Stimulated activated naive CD8-positive, alpha-beta T cell treated with anti-CD3 and anti-CD28 coated beads, Interleukin-15, Interleukin-2, amounts not matched to agents 100 U/mL and 50 U/mL, for 24 hours (primary cell): ENCODE results near the gene KATNB1.
A peak's percentile ranks its signal among the peaks of the same experiment; 100 is the strongest.
"Not testable (repeated sequence)": the region's sequence is repeated elsewhere in the genome, so short reads cannot be mapped to it uniquely, and the experiment has no call there.

Source experiments
- ATAC-seq: fragments of 150-1000 bp; cut with Tn5 transposase; one replicate; pipeline ENCODE4 v1.10.0; 2021
- DNase-seq: peaks from one replicate; pipeline ENCODE4 v3.0.0; 2021

The KATNB1 gene

DNA sequence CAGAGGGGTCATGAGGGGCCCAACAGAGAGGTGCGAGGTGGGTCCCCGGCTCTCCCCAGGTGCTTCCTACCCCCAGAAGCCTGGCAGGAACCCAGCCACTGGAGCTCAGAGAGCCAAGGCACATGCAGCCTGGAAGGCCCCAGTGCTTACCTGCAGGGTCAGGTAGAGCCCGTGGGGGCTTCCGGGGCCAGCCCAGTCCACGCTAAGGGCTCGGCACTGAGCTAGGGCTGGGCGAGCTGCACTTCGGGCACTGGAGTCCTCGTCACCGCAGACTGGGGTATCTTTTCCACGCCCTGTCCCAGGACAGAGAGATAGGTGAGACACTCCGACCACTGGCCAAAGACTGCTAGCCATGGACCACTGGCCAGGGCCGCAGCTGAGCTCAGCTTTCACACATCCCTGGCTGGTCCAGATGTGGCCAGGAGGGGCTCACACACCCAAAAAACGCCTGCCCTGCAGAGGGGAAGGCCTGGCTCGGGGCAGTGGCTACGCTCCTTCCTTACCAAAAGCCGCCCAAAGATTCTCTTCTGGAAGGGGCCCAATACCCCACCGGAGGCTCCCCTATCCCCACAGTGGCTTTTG is 59.4 kb downstream of the KATNB1 start:
- DNase-seq (no peak), ATAC-seq (no peak)

DNA sequence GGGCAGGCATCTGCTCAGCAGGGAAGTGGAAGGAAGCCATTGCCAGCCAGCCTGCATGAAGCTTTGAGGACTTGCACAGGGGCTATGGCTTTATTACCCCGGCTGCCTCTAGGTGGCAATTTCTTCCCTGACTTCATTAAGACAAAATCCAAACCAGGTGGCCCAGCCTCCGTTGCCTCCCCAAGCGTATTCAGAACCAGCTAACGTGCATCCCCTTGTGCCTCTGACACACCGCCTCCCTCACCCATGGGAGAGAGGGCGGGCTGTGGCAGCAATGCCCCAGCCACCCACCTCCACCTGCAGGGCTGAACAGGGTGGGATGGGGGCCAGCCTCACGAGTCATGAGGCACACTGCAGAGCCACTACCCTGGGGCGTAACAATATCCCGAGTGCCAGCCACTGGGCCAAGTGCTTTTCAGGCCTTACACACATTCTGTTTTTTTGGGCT is 59.9 kb downstream of the KATNB1 start:
- peak; percentile 26 for ATAC-seq

DNA sequence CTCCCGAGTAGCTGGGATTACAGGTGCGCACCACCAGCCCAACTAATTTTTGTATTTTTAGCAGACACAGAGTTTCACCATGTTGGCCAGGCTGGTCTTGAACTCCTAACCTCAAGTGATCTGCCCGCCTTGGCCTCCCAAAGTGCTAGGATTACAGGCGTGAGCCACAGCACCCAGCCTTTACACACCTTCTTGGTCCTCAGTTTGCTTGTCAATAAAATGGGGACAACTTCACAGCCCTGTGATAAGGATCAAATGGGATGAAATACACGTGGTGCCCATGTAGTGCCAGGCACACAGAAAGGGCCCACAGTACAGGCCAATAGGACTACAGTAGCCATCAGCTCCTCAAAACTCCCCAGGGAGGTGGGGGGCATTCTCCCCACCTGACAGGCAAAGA is 60.4 kb downstream of the KATNB1 start:
- ATAC-seq, DNase-seq: not testable (repeated sequence)

More for the DNA sequence above, 59.9 kb downstream of the KATNB1 start:
- DNase-seq, result peak; percentile 24

DNA sequence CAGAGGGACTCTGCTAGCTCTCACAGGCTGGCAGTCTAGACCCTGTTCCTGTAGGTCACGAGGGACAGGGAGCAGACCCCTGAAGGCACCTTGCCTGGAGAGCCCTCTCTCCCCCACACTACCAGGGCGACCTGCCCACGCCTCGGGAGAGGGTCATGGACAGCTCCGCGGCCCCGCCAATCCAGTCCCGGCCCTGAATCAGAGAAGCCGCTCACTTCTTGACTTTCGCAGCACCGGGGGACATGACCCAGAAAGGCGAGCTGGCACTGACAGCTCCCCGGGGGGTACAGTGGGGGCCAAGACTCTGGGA is 61.6 kb downstream of the KATNB1 start:
- no peak for ATAC-seq
- no peak for DNase-seq

DNA sequence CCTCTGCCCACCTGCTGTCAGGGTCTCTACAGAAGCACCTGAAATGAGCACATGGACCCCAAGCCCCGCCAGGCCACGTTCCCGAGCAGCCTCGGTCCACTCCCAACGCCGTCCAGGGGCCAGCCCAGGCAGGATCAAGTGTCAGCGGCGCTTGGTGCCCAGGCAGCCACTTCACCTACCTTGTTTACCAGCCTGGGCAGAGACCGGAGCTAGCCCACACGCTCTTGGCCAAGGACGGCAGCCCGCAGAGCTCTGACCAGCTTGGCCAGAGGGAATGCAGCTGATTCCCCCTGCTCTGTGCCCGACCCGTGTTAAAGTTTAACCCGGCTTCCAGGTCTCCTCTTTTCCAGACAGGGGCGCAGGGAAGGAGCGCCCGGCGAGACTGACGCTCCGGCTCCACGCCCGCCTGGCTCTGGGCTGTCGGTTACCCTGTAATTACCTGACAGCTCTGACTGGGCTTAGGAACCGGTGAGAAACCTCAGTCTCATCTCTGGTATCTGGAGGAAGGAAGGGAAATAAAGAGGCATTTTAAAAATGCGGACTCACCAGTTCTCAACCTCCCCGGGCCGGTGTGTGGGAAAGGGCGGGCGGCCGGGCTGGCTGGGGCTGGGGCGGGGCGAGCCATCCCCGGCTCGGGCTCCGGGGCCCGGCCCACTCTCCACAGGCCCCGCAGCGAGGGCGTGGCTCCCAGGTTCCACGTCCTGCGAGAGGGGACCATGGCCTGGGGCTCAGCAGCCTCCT is 62.1 kb downstream of the KATNB1 start:
- DNase-seq, result no peak
- ATAC-seq, result no peak

GRCh38 chr16:57798267-57798810 is 62.8 kb downstream of the KATNB1 start:
- DNase-seq, result no peak
- no peak for ATAC-seq

DNA sequence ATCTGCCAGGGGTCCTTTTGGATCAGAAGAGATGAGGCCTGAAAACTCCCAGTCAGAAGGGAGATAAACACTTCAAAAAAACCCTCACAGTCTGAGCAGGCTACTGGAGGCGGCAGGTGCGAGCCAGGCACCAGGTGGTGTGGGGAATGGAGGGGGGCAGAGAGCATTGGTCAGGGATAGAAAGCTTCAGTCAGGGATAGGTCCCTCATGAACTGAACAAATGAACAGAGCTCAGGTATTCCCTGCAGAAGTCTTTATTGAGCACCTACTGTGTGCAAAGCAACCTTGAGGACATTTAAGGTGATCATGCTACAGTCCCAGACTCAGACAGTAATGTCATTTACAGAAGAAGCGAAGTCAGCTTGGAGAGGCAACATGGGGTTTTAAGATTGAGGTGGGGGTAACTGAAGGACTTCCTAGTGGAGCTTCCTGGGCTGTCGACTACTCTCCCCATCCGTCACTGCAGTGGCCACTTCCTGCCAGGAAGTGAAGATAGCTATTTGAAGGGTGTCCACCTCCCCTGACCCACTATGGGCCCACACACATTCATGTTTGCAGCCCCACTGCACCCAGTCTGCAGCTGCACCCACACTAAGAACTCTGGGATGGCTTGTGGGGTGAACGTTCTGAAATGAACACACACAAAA is 63.5 kb downstream of the KATNB1 start:
- no peak for DNase-seq
- ATAC-seq, result no peak

DNA sequence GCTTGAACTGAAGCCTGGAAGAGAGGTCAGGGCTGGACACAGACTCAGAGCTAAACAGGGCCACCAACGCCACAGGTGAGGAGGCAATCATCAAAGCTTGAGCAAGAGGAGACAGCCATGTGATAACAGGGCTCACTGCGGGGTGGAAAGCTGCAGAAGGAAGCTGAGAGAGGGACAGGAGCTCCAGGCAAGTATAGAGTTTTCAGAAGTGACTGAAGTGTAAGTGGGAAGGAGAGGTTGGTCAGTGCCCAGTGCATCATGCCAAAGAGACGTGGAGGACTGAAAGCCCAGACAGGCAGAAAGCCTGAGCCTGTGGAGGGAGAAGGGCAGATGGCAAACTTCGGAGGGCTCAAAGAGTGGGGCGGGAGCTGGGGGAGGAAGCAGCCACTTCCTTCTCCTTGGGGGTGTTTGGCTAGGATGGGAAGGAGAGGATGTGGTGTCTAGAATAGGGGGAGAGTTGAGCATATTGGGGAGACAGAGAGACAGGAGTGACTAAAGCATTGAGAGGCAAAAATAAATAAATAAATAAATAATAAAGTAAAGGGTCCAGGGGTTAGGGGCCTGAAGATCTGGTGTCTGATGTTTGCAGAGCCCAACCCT is 64.1 kb downstream of the KATNB1 start:
- DNase-seq (no peak), ATAC-seq (no peak)

GRCh38 chr16:57800200-57801097 is 64.9 kb downstream of the KATNB1 start:
- DNase-seq (no peak), ATAC-seq (no peak)

GRCh38 chr16:57801098-57801808 is 65.7 kb downstream of the KATNB1 start:
- no peak for DNase-seq
- ATAC-seq, result no peak

GRCh38 chr16:57801809-57802340 is 66.3 kb downstream of the KATNB1 start:
- ATAC-seq (peak; percentile 30), DNase-seq (no peak)

- ATAC-seq (peak; percentile 63), DNase-seq (peak; percentile 83)
These were observed 67.0 kb downstream of the KATNB1 start, which contains the start of gene KIFC3 for GRCh38 chr16:57802341-57803133. KIFC3 (minus strand) TSS chr16:57802491; CDS start chr16:57798243, 4,248 bp downstream.

DNA sequence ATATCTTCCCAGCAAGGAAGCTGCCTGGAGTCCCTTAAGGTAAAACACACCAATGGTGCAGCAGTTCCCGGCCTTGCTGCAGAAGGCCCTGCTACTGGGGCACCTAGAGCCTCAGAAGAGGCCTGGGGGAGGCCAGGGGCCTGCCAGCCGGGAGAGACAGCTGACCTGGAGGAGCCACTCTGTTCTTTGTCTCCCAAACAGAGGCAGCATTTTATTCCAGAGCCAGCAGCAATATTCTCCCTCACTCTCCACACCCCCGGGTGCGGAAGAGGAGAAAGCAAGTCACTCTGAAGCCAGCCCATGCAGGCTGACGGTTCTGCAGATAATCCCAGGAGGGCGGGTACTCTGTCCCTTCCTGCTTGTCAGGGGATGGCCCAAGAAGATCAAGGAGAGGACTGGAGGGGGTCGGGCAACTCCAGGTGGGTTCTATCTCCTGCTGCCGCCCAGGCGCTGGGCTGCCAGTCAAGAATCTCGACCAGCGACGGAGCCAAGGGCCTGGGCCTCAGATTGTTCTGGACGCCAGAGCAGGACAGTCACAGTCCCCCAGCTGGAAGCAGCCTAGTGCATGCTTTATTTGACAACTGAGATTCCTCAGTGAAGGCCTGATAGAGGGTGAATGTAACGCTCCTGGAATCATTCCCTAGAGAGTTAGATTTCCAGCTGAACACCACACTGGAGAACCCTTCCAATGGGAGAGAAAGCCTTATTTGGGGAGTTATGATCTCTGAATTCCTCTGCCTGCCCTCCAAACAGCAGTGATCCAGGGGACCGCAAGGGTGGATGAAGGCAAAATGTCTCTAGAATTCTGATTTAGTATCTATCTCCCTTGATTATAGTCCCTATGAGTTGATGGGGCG is 67.8 kb downstream of the KATNB1 start:
- no peak for DNase-seq
- ATAC-seq, result no peak

DNA sequence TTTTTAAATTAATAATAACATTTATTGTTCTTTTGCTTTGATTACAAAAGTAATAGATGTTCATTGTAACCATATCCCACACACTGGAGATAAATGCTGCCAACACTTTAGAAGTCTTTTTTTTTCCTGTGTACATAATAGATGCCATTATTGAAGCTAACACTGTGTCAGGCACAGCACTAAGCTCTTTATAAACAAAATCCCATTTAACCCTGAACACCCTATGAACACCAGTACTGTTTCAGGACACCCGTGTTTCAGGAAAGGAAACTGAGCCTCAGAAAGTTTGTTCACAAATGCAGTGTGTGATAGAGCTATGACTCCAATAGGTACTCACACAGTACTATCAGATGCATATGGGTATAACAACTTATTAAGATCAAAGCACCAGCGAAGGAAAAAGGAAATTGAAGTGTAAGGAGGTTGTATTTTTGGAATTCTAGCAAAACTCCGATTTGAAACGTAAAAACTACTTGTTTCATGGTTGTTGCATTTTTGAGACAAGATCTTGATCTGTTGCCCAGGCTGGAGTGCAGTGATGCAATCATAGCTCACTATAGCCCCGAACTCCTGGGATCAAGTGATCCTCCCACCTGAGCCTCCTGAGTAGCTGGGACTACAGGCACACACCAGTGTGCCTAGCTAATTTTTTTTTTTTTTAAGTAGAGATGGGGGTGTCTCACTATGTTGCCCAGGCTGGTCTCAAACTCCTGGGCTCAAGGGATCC is 68.7 kb downstream of the KATNB1 start:
- ATAC-seq, result no peak

DNA sequence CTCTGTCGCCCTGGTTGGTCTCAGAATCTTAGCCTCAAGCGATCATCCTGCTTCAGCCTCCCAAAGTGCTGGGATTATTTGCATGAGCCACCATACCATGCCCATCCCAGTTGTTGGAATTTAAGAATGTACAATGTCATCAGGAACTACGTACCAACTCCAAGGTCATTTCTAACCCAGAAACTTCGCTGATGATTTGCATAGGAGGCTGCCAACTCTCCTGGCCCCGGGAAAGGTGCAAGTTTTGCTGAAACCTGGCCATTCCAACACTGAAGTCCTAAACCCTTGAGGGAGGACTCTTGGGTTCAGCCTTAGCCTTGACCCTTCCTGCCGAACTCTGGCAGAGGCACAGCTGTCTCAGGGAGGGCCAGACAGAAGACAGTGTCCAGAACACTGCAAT is 69.6 kb downstream of the KATNB1 start:
- DNase-seq (no peak), ATAC-seq (no peak)

More for the DNA sequence above, 68.7 kb downstream of the KATNB1 start:
- DNase-seq, result no peak
